Umbilical cord (tissue), 2 donors: Measurements from ENCODE around the gene EHD3. TPM values are rescaled to one million over a fixed set of nuclear protein-coding genes. Genes with fewer than 3 reads are reported as not detected.
"Not testable (repeated sequence)": the region's sequence is repeated elsewhere in the genome, so short reads cannot be mapped to it uniquely, and the experiment has no call there.

Experiments
- DNase-seq: peaks from one replicate; pipeline ENCODE4 v3.0.0-alpha.2; 2015; ENCODE audit warnings: low spot score
- total RNA-seq: library from RNA; depleted of rRNA; stranded (reverse); fragments of >200 nt; gene quantifications from one replicate; pipeline ENCODE4 v1.2.3, GENCODE V29; 2014; ENCODE audit warnings: low replicate concordance; ENCODE audit not compliant: insufficient read depth

Gene EHD3
- total RNA-seq, 1 donor from 2014 or later = 18.1 TPM

GRCh38 chr2:31254237-31255203 is 20.6 kb downstream of the EHD3 start:
- no peak for DNase-seq

GRCh38 chr2:31255911-31256571 is 22.1 kb downstream of the EHD3 start:
- no peak for DNase-seq

- DNase-seq = no peak
Measured at GRCh38 chr2:31256611-31257382, 22.8 kb downstream of the EHD3 start.

GRCh38 chr2:31258351-31258750 is 24.4 kb downstream of the EHD3 start:
- DNase-seq = no peak

GRCh38 chr2:31259075-31259474 is 25.1 kb downstream of the EHD3 start:
- no peak for DNase-seq

- no peak for DNase-seq
Measured at GRCh38 chr2:31260870-31261269, 26.9 kb downstream of the EHD3 start.

GRCh38 chr2:31263636-31264190 is 29.8 kb downstream of the EHD3 start:
- no peak for DNase-seq

- no peak for DNase-seq
Measured at GRCh38 chr2:31265234-31265633, 31.3 kb downstream of the EHD3 start.

- DNase-seq = peak; percentile 23
Measured at GRCh38 chr2:31266804-31267203, 32.9 kb downstream of the EHD3 start.

- no peak for DNase-seq
Measured at GRCh38 chr2:31267437-31268120, 33.6 kb downstream of the EHD3 start.

- DNase-seq = no peak
Measured at GRCh38 chr2:31268344-31268743, 34.4 kb downstream of the EHD3 start.

GRCh38 chr2:31269087-31269486 is 35.1 kb downstream of the EHD3 start:
- peak; percentile 28 for DNase-seq

- no peak for DNase-seq
Measured at GRCh38 chr2:31270131-31270530, 36.2 kb downstream of the EHD3 start.

- peak; percentile 85 for DNase-seq
Measured at GRCh38 chr2:31270822-31271231, 36.9 kb downstream of the EHD3 start.

- DNase-seq = peak; percentile 44
Measured at GRCh38 chr2:31271851-31272267, 37.9 kb downstream of the EHD3 start.

GRCh38 chr2:31274401-31275075 is 40.6 kb downstream of the EHD3 start:
- peak; percentile 98 for DNase-seq

- no peak for DNase-seq
Measured at GRCh38 chr2:31275976-31276375, 42.0 kb downstream of the EHD3 start.

GRCh38 chr2:31277621-31278020 is 43.7 kb downstream of the EHD3 start:
- DNase-seq = no peak

GRCh38 chr2:31282634-31283033 is 48.7 kb downstream of the EHD3 start:
- DNase-seq = no peak

GRCh38 chr2:31283193-31283919 is 49.4 kb downstream of the EHD3 start:
- not testable (repeated sequence) for DNase-seq
